ENCODE results near the gene CELF4.

- no peak for TF ChIP-seq POLR2AphosphoS5 (IDR thresholded peaks at IDR 0.05; ENCODE audit: borderline replicate concordance, low read depth, low read length)
- TF ChIP-seq EZH2 (IDR thresholded peaks at IDR 0.05) = no peak
Observed at GRCh38 chr18:37598966-37599896, 33.6 kb upstream of the CELF4 start.

Measured in SK-N-MC (cell line).